Keratinocyte (primary cell): ENCODE data around the gene GOLGA2.

Source experiments
- CTCF ChIP-seq, 3 experiments: IDR thresholded peaks in 1 of 3; conservative IDR thresholded peaks in 1 of 3; optimal IDR thresholded peaks in 1 of 3; 2 replicates in 2 of 3; 3 replicates in 1 of 3; pipeline versions ENCODE3 to v1.5.1; 2011; ENCODE audit warnings: low read length in 3 of 3, mild to moderate bottlenecking in 3 of 3, moderate library complexity in 2 of 3, control low read depth in 1 of 3, inconsistent platforms in 1 of 3; ENCODE audit not compliant: insufficient read depth in 2 of 3; ENCODE audit errors: extremely low read depth in 1 of 3
- EZH2 ChIP-seq: IDR thresholded peaks from one replicate; pipeline ENCODE4 v1.6.1; 2012; ENCODE audit warnings: inconsistent platforms, mild to moderate bottlenecking, low read length, moderate library complexity

GRCh38 chr9:128276574-128277270 is 915 bp upstream of the GOLGA2 start:
- TF ChIP-seq CTCF (optimal IDR thresholded peaks at IDR 0.05 in 1 of 3, IDR thresholded peaks at IDR 0.05 in 1 of 3, conservative IDR thresholded peaks at IDR 0.05 in 1 of 3; ENCODE audit: extremely low read depth in 1 of 3, insufficient read depth in 2 of 3, low read length in 3 of 3) (no peak), EZH2 (no peak)
